T-cell (primary cell): Measurements from ENCODE around the gene PYGB. TPM values are rescaled to one million over a fixed set of nuclear protein-coding genes. Genes with fewer than 3 reads are reported as not detected.

Experiments
- ATAC-seq, 4 experiments: fragments of 200-7000 bp in 3 of 4; fragments of 150-1000 bp in 1 of 4; cut with Tn5 transposase; replicated peaks in 1 of 4; 1 replicate in 3 of 4; 2 replicates in 1 of 4; pipeline ENCODE4 v1.10.0; 2021; ENCODE audit warnings: moderate library complexity in 3 of 4, mild to moderate bottlenecking in 2 of 4, moderate number of reproducible peaks in 1 of 4
- CTCF ChIA-PET, 2 donors: fragments of 300-600 bp; sonication (Branson Sonifier 250); formaldehyde crosslinking; loops; one replicate each; lab custom pipeline; 2022; ENCODE audit warnings: antibody characterized with exemption in 2 of 2; lab: Charles Lee
- POLR2A ChIA-PET, 2 donors: fragments of 300-600 bp; sonication (Branson Sonifier 250); formaldehyde crosslinking; loops; one replicate each; lab custom pipeline; 2022; ENCODE audit warnings: antibody characterized with exemption in 2 of 2; lab: Charles Lee
- DNase-seq, 35 experiments: peaks; one replicate each; pipeline versions ENCODE4 v3.0.0 to v3.0.0-alpha.2; 2013 to 2023
- H3K27ac ChIP-seq: one replicate; pipeline ENCODE4 v1.5.1; 2013; ENCODE audit warnings: low read length
- H3K27me3 ChIP-seq, 2 experiments: replicated peaks in 1 of 2; 1 replicate in 1 of 2; 2 replicates in 1 of 2; pipeline versions ENCODE4 v1.6.1 to v1.7.0; 2013; ENCODE audit warnings: low read length in 1 of 2, mixed read lengths in 1 of 2; ENCODE audit not compliant: control insufficient read depth in 2 of 2, insufficient read depth in 2 of 2; ENCODE audit errors: extremely low read depth in 1 of 2
- H3K36me3 ChIP-seq, 2 donors: 1 replicate in 1 of 2; 2 replicates in 1 of 2; pipeline versions ENCODE4 v1.6.1 to v1.7.0; 2013; ENCODE audit warnings: low read length in 1 of 2; ENCODE audit not compliant: control insufficient read depth in 2 of 2, insufficient read depth in 1 of 2; ENCODE audit errors: extremely low read depth in 1 of 2
- H3K4me1 ChIP-seq, 2 experiments: 1 replicate in 1 of 2; 2 replicates in 1 of 2; pipeline versions ENCODE4 v1.6.1 to v1.7.0; 2013; ENCODE audit warnings: low read length in 2 of 2, mixed read lengths in 1 of 2; ENCODE audit not compliant: insufficient read depth in 2 of 2, control insufficient read depth in 1 of 2; ENCODE audit errors: extremely low read depth in 1 of 2
- H3K4me3 ChIP-seq, 2 donors: 1 replicate in 1 of 2; 2 replicates in 1 of 2; pipeline versions ENCODE4 v1.5.1 to v1.7.0; 2013; ENCODE audit warnings: mild to moderate bottlenecking in 2 of 2, low read length in 1 of 2, moderate library complexity in 1 of 2; ENCODE audit not compliant: control insufficient read depth in 1 of 2; ENCODE audit errors: extremely low read depth in 1 of 2
- H3K9me3 ChIP-seq: 2 replicates; pipeline ENCODE4 v1.7.0; 2013
- H3K27ac Mint-ChIP-seq, 2 donors: one replicate each; pipeline ENCODE4 v1.8.0; 2020 to 2021; ENCODE audit warnings: mild to moderate bottlenecking in 2 of 2, mixed read lengths in 2 of 2
- H3K27me3 Mint-ChIP-seq, 2 donors: one replicate each; pipeline ENCODE4 v1.8.0; 2021 to 2022; ENCODE audit warnings: mixed read lengths in 2 of 2
- H3K36me3 Mint-ChIP-seq: one replicate; pipeline ENCODE4 v1.8.0; 2021; ENCODE audit warnings: mixed read lengths
- H3K4me1 Mint-ChIP-seq, 3 donors: one replicate each; pipeline ENCODE4 v1.8.0; 2020 to 2022; ENCODE audit warnings: mixed read lengths in 3 of 3, mild to moderate bottlenecking in 1 of 3
- H3K4me3 Mint-ChIP-seq, 3 donors: one replicate each; pipeline ENCODE4 v1.8.0; 2020 to 2022; ENCODE audit warnings: mild to moderate bottlenecking in 3 of 3, mixed read lengths in 3 of 3, moderate library complexity in 3 of 3
- H3K9me3 Mint-ChIP-seq, 3 donors: one replicate each; pipeline ENCODE4 v1.8.0; 2020 to 2022; ENCODE audit warnings: mixed read lengths in 3 of 3
- WGBS: methylation state at CpG from one replicate; pipeline ENCODE4 v1.1.5; 2013; ENCODE audit warnings: missing lambda C conversion rate; ENCODE audit not compliant: insufficient coverage; 5-methylcytosine and 5-hydroxymethylcytosine counted together
- total RNA-seq, 35 experiments: library from RNA in 6 of 35; stranded (reverse) in 6 of 35; fragments of 120-200 nt in 1 of 35; gene quantifications; one replicate each; pipeline versions ENCODE4 v1.2.1 to v1.2.4 and lab custom pipeline; 2013 to 2026

Gene PYGB
- total RNA-seq, 5 donors from 2014 or later (not counting 1 experiment from before 2014, with no cell fraction given), result 29.7 to 53.4 (median 36.5) TPM

GRCh38 chr20:25219365-25219764 lies 28.5 kb upstream of the PYGB start:
- ATAC-seq (no peak), DNase-seq (no peak)
- H3K9me3 ChIP-seq, result no peaks in the 10 kb centered on the region
- H3K27ac ChIP-seq, result no peak overlapping the region
- Mint-ChIP-seq H3K9me3 (no peaks in the 10 kb centered on the region), H3K4me1 (no peaks in the 10 kb centered on the region), H3K4me3 (no peak overlapping the region), H3K36me3 (peaks cover 41% of the 10 kb centered on the region), H3K27ac (no peak overlapping the region), H3K27me3 (no peaks in the 10 kb centered on the region)
- 91% methylated on average over 2 of the region's 7 CpGs for WGBS
- CTCF ChIA-PET, result no interaction called here
- H3K36me3 ChIP-seq, result peaks cover 21 to 34% of the 10 kb centered on the region in 2 donors
- no peak overlapping the region for H3K4me3 ChIP-seq
- POLR2A ChIA-PET, result no interaction called here
- H3K27me3 ChIP-seq, result no peaks in the 10 kb centered on the region
- H3K4me1 ChIP-seq, result no peaks in the 10 kb centered on the region

- ATAC-seq (peak in 2 of 4 experiments; percentile 33 to 45), DNase-seq (peak in 8 of 35 experiments; percentile 7 to 37 (median 15))
- Histone ChIP-seq H3K9me3 (no peaks in the 10 kb centered on the region), H3K4me1 (no peaks in the 10 kb centered on the region), H3K4me3 (no peak overlapping the region), H3K36me3 (peaks cover 17 to 31% of the 10 kb centered on the region in 2 donors), H3K27ac (no peak overlapping the region), H3K27me3 (no peaks in the 10 kb centered on the region)
- Mint-ChIP-seq H3K27me3 (no peaks in the 10 kb centered on the region), H3K36me3 (peaks cover 38% of the 10 kb centered on the region), H3K9me3 (no peaks in the 10 kb centered on the region), H3K27ac (no peak overlapping the region), H3K4me3 (no peak overlapping the region), H3K4me1 (no peaks in the 10 kb centered on the region)
- 86% methylated on average over 15 of the region's 16 CpGs for WGBS
- CTCF ChIA-PET, result no interaction called here
- POLR2A ChIA-PET, result no interaction called here
Observed at GRCh38 chr20:25220021-25220730, 27.7 kb upstream of the PYGB start.

DNA sequence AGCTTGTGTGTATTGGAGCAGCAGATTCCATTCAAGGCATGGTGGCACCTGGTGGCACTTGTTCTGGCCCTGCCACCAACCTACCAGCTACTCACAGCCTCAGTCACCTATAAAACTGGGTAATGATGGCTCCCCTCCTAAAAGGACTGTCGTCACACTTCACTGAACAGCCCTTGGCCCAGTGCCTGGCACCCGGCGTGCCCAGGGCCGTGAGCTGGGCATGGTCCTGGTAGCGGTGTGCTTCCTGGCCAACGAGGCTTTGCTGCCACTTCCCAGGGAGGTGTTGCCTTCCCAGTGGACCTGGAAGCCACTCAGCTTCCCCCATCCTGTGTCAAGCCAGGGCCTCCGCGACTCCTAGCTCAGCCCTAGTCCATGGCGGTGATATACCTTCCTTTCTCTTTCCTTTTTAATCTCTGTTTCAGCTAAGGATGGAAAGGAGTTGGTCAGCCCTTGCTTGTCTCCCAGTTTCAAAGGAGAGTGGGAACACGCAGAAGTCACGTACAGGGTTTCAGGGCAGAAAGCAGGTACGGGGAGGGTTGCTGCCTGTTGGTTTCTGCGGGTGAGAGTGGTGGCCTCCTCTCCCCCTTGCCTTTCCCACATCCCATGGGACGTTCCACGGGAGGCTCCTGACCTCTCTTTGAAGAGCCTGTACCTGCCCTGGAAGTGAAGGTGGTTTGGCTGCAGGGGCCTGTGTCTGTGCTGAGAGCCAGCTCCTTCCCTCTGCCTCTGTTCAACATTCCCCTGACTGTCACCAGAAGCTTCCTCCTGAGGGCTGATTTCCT lies 26.9 kb upstream of the PYGB start:
- no peak overlapping the region for H3K27ac Mint-ChIP-seq
- Histone ChIP-seq H3K36me3 (peaks cover 23 to 29% of the 10 kb centered on the region in 2 donors), H3K4me3 (no peak overlapping the region), H3K27ac (no peak overlapping the region), H3K27me3 (no peaks in the 10 kb centered on the region), H3K4me1 (no peaks in the 10 kb centered on the region), H3K9me3 (no peaks in the 10 kb centered on the region)
- DNase-seq (no peak), ATAC-seq (no peak)
- H3K27me3 Mint-ChIP-seq, result no peaks in the 10 kb centered on the region
- peaks cover 31% of the 10 kb centered on the region for H3K36me3 Mint-ChIP-seq
- ChIA-PET CTCF (no interaction called here), POLR2A (no interaction called here)
- no peaks in the 10 kb centered on the region for H3K4me1 Mint-ChIP-seq
- no peaks in the 10 kb centered on the region for H3K9me3 Mint-ChIP-seq
- 88% methylated on average over 8 of the region's 15 CpGs for WGBS
- H3K4me3 Mint-ChIP-seq, result no peak overlapping the region

- WGBS, result 96% methylated on average over 24 of the region's 29 CpGs
- Histone ChIP-seq H3K4me3 (no peak overlapping the region), H3K27ac (no peak overlapping the region), H3K4me1 (no peaks in the 10 kb centered on the region), H3K27me3 (no peaks in the 10 kb centered on the region), H3K36me3 (peaks cover 23% of the 10 kb centered on the region in 2 donors), H3K9me3 (no peaks in the 10 kb centered on the region)
- H3K36me3 Mint-ChIP-seq, result peaks cover 33% of the 10 kb centered on the region
- no peaks in the 10 kb centered on the region for H3K9me3 Mint-ChIP-seq
- H3K27ac Mint-ChIP-seq, result no peak overlapping the region
- DNase-seq (no peak), ATAC-seq (no peak)
- no peaks in the 10 kb centered on the region for H3K27me3 Mint-ChIP-seq
- ChIA-PET CTCF (no interaction called here), POLR2A (no interaction called here)
- H3K4me3 Mint-ChIP-seq, result no peak overlapping the region
- no peaks in the 10 kb centered on the region for H3K4me1 Mint-ChIP-seq
Observed at GRCh38 chr20:25221592-25222460, 26.1 kb upstream of the PYGB start.

- H3K4me1 ChIP-seq, result no peaks in the 10 kb centered on the region
- POLR2A ChIA-PET, result no interaction called here
- Mint-ChIP-seq H3K4me3 (no peak overlapping the region), H3K27ac (no peak overlapping the region), H3K4me1 (no peaks in the 10 kb centered on the region), H3K9me3 (no peaks in the 10 kb centered on the region), H3K27me3 (no peaks in the 10 kb centered on the region), H3K36me3 (peaks cover 27% of the 10 kb centered on the region)
- no peaks in the 10 kb centered on the region for H3K9me3 ChIP-seq
- DNase-seq, result no peak
- WGBS, result 98% methylated on average over 13 of the region's 21 CpGs
- H3K36me3 ChIP-seq, result peaks cover 15 to 16% of the 10 kb centered on the region in 2 donors
- H3K27me3 ChIP-seq, result no peaks in the 10 kb centered on the region
- no peak overlapping the region for H3K4me3 ChIP-seq
- no peak overlapping the region for H3K27ac ChIP-seq
- no peak for ATAC-seq
- CTCF ChIA-PET, result no interaction called here
Observed at GRCh38 chr20:25222461-25223178, 25.3 kb upstream of the PYGB start.
